ENCODE data around the gene NLN. TPM values are rescaled to one million over a fixed set of nuclear protein-coding genes. Genes with fewer than 3 reads are reported as not detected.
"Not testable (repeated sequence)": the region's sequence is repeated elsewhere in the genome, so short reads cannot be mapped to it uniquely, and the experiment has no call there.

Gene NLN
- total RNA-seq, 3 donors from 2014 or later = 13.3 to 23.6 (median 22.2) TPM

- no peaks in the 10 kb centered on the region for H3K36me3 ChIP-seq (ENCODE audit: low read depth)
- intact Hi-C loops (cut with DNase I, micrococcal nuclease) = no loop called here
- H3K4me3 ChIP-seq = no peak overlapping the region
- no peak for TF ChIP-seq CTCF (IDR thresholded peaks at IDR 0.05)
- ATAC-seq = no peak
- no peaks in the 10 kb centered on the region for H3K9me3 ChIP-seq
- H3K4me1 ChIP-seq (ENCODE audit: low read depth) = no peaks in the 10 kb centered on the region
- DNase-seq = no peak
Measured at GRCh38 chr5:65766781-65767180, 44.8 kb downstream of the NLN start.

DNA sequence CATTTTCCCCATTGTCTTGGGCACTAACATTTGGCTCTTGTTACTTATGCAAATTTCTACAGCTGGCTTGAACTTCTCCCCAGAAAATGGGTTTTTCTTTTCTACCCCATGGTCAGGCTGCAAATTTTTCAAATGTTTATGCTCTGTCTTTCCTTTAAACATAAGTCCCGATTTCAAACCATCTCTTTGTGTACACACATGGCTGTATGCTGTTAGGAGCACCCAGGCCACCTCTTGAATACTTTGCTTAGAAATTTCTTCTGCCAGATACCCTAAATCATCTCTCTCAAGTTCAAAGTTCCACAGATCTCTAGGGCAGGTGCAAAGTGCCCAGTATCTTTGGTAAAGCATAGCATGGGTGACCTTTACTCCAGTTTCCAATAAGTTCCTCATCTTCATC is 45.6 kb downstream of the NLN start:
- ATAC-seq (no peak), DNase-seq (no peak)
- no peaks in the 10 kb centered on the region for H3K36me3 ChIP-seq (ENCODE audit: low read depth)
- H3K4me3 ChIP-seq = no peak overlapping the region
- H3K9me3 ChIP-seq = no peaks in the 10 kb centered on the region
- no peak for TF ChIP-seq CTCF (IDR thresholded peaks at IDR 0.05)
- H3K4me1 ChIP-seq (ENCODE audit: low read depth) = no peaks in the 10 kb centered on the region
- intact Hi-C loops (cut with DNase I, micrococcal nuclease) = no loop called here

DNA sequence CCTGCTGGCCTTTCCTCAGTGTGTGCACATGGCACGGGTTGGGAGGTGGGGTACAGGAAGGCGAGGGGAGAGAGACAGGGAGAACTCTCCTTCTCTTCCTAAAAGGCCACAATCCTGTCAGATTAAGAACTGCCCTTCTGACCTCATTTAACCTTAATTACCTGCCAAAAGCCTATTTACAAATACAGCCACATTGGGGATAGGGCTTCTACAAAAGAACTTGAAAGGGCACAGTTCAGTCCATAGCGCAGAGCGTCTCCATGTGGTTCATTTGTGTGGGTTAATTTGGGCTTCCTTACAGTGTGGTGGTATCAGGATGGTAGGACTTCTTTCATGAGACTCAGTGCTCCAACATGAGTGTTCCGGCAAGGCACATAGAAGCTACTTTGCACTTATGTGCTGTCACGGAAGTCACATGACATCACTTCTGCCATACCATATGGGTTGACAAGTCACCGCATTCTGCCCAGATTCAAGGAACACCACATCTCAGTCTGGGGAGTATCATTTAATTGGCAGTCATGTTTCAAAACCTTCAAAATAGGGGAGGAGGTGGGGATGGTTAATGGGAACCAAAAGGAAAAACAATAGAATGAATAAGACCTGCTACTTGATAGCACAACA is 46.8 kb downstream of the NLN start:
- DNase-seq (no peak), ATAC-seq (no peak)
- H3K4me3 ChIP-seq = no peak overlapping the region
- no peak for TF ChIP-seq CTCF (IDR thresholded peaks at IDR 0.05)
- no peaks in the 10 kb centered on the region for H3K4me1 ChIP-seq (ENCODE audit: low read depth)
- intact Hi-C loops (cut with DNase I, micrococcal nuclease) = no loop called here
- H3K36me3 ChIP-seq (ENCODE audit: low read depth) = no peaks in the 10 kb centered on the region
- H3K9me3 ChIP-seq = no peaks in the 10 kb centered on the region

GRCh38 chr5:65769539-65769938 is 47.5 kb downstream of the NLN start:
- intact Hi-C loops (cut with DNase I, micrococcal nuclease) = no loop called here
- Histone ChIP-seq H3K4me1 (ENCODE audit: low read depth) (no peaks in the 10 kb centered on the region), H3K4me3 (no peak overlapping the region), H3K9me3 (no peaks in the 10 kb centered on the region), H3K36me3 (ENCODE audit: low read depth) (no peaks in the 10 kb centered on the region)
- no peak for TF ChIP-seq CTCF (IDR thresholded peaks at IDR 0.05)
- ATAC-seq (no peak), DNase-seq (no peak)

GRCh38 chr5:65771266-65771665 is 49.3 kb downstream of the NLN start:
- no peaks in the 10 kb centered on the region for H3K4me1 ChIP-seq (ENCODE audit: low read depth)
- intact Hi-C loops (cut with DNase I, micrococcal nuclease) = no loop called here
- no peak for DNase-seq
- TF ChIP-seq CTCF (IDR thresholded peaks at IDR 0.05) = no peak
- H3K4me3 ChIP-seq = no peak overlapping the region
- H3K9me3 ChIP-seq = no peaks in the 10 kb centered on the region
- ATAC-seq = no peak
- H3K36me3 ChIP-seq (ENCODE audit: low read depth) = no peaks in the 10 kb centered on the region

DNA sequence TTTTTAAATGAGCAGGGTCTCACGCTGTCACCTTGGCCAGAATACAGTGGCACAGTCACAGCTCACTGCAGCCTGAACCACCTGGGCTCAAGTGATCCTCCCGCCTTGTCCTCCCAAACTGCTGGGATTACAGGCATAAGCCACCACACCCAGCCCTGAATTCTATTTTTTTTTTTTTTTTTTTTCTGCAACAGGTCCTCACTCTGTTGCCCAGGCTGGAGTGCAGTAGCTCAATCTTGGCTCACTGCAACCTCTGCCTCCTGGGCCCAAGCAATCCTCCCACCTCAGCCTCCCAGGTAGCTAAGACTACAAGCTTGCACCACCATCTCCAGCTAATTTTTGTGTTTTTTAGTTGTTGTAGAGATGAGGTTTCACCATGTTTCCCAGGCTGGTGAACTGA is 51.0 kb downstream of the NLN start:
- H3K9me3 ChIP-seq; H3K4me3 ChIP-seq; intact Hi-C loops (cut with DNase I, micrococcal nuclease); H3K36me3 ChIP-seq (ENCODE audit: low read depth); H3K4me1 ChIP-seq (ENCODE audit: low read depth); ATAC-seq; DNase-seq: not testable (repeated sequence)

Measured in mucosa of descending colon (tissue), 3 donors.